B cell (primary cell): ENCODE data around the gene LTBP2. TPM values are rescaled to one million over a fixed set of nuclear protein-coding genes. Genes with fewer than 3 reads are reported as not detected.

Source experiments
- ATAC-seq: fragments of 200-7000 bp; cut with Tn5 transposase; one replicate; pipeline ENCODE4 v1.10.0; 2021; ENCODE audit warnings: low read depth, mild to moderate bottlenecking, moderate number of reproducible peaks, moderate library complexity
- CTCF ChIA-PET: fragments of 350-600 bp; sonication (Branson Sonifier 250); formaldehyde crosslinking; loops from one replicate; lab custom pipeline; 2021; ENCODE audit warnings: antibody characterized with exemption, inconsistent platforms; lab: Charles Lee
- POLR2A ChIA-PET: fragments of 350-600 bp; sonication (Branson Sonifier 250); formaldehyde crosslinking; loops from one replicate; lab custom pipeline; 2021; ENCODE audit warnings: antibody characterized with exemption; lab: Charles Lee
- DNase-seq: peaks from one replicate; pipeline ENCODE4 v3.0.0; 2013
- H2AFZ ChIP-seq: 2 replicates; pipeline ENCODE4 v1.6.1; 2012; ENCODE audit warnings: mild to moderate bottlenecking, low read depth, low read length; ENCODE audit not compliant: insufficient read depth, poor library complexity, severe bottlenecking
- H3K27ac ChIP-seq, 2 donors: 1 replicate in 1 of 2; 2 replicates in 1 of 2; pipeline ENCODE4 v1.5.1; 2012 to 2013; ENCODE audit warnings: low read length in 2 of 2, mild to moderate bottlenecking in 2 of 2, moderate library complexity in 1 of 2
- H3K27me3 ChIP-seq, 4 experiments: fragments of 200-600 bp in 1 of 4; sonication (generic) in 1 of 4; replicated peaks in 1 of 4; 1 replicate in 2 of 4; 2 replicates in 2 of 4; pipeline versions ENCODE4 v1.6.1 to v1.7.0; 2013 to 2016; ENCODE audit warnings: low read length in 3 of 4, mild to moderate bottlenecking in 2 of 4, mixed read lengths in 1 of 4, moderate library complexity in 1 of 4; ENCODE audit not compliant: insufficient read depth in 4 of 4, control insufficient read depth in 3 of 4; ENCODE audit errors: control extremely low read depth in 1 of 4
- H3K36me3 ChIP-seq, 2 experiments: replicated peaks in 1 of 2; 1 replicate in 1 of 2; 2 replicates in 1 of 2; pipeline versions ENCODE4 v1.6.1 to v1.7.1; 2013; ENCODE audit warnings: low read length in 1 of 2; ENCODE audit not compliant: insufficient read depth in 2 of 2, control insufficient read depth in 1 of 2; ENCODE audit errors: control extremely low read depth in 1 of 2, extremely low read depth in 1 of 2
- H3K4me1 ChIP-seq, 2 donors: fragments of 200-600 bp in 1 of 2; sonication (generic) in 1 of 2; 1 replicate in 1 of 2; 2 replicates in 1 of 2; pipeline versions ENCODE4 v1.5.1 to v1.6.1; 2013 to 2017; ENCODE audit warnings: low read length in 2 of 2; ENCODE audit not compliant: control insufficient read depth in 2 of 2, insufficient read depth in 2 of 2
- H3K4me2 ChIP-seq: replicated peaks from 2 replicates; pipeline ENCODE3; 2012; ENCODE audit warnings: mild to moderate bottlenecking, low read depth, low read length; ENCODE audit not compliant: poor library complexity, severe bottlenecking
- H3K4me3 ChIP-seq, 5 experiments: fragments of 200-600 bp in 1 of 5; sonication (generic) in 1 of 5; 1 replicate in 3 of 5; 2 replicates in 2 of 5; pipeline versions ENCODE4 v1.5.1 to v1.7.0; 2011 to 2016; ENCODE audit warnings: low read length in 4 of 5, mild to moderate bottlenecking in 4 of 5, low read depth in 2 of 5, control low read depth in 1 of 5, moderate library complexity in 1 of 5; ENCODE audit not compliant: insufficient read depth in 1 of 5; ENCODE audit errors: control extremely low read depth in 1 of 5, extremely low read depth in 1 of 5
- H3K79me2 ChIP-seq: fragments of 200-600 bp; sonication (generic); one replicate; pipeline ENCODE4 v1.6.0; 2016; ENCODE audit warnings: low read length; ENCODE audit not compliant: control insufficient read depth, insufficient read depth
- H3K9ac ChIP-seq: fragments of 200-600 bp; sonication (generic); 2 replicates; pipeline ENCODE4 v1.6.1; 2017; ENCODE audit warnings: mild to moderate bottlenecking, low read length, moderate library complexity
- H3K9me3 ChIP-seq, 3 donors: one replicate each; pipeline versions ENCODE4 v1.6.1 to v1.7.1; 2013; ENCODE audit warnings: low read length in 2 of 3; ENCODE audit not compliant: control insufficient read depth in 2 of 3, insufficient read depth in 1 of 3; ENCODE audit errors: control extremely low read depth in 1 of 3
- H4K20me1 ChIP-seq: 2 replicates; pipeline ENCODE4 v1.6.0; 2012; ENCODE audit warnings: mild to moderate bottlenecking, low read length; ENCODE audit not compliant: insufficient read depth, control insufficient read depth, poor library complexity, severe bottlenecking
- H3K27ac Mint-ChIP-seq: one replicate; pipeline ENCODE4 v1.8.0; 2021; ENCODE audit warnings: mixed read lengths
- H3K27me3 Mint-ChIP-seq: one replicate; pipeline ENCODE4 v1.8.0; 2021; ENCODE audit warnings: mixed read lengths
- H3K4me1 Mint-ChIP-seq: one replicate; pipeline ENCODE4 v1.8.0; 2021; ENCODE audit warnings: mixed read lengths
- H3K4me3 Mint-ChIP-seq: one replicate; pipeline ENCODE4 v1.8.0; 2021; ENCODE audit warnings: mixed read lengths
- H3K9me3 Mint-ChIP-seq: one replicate; pipeline ENCODE4 v1.8.0; 2022; ENCODE audit warnings: mixed read lengths; ENCODE audit not compliant: insufficient read depth
- CTCF ChIP-seq: fragments of 200-600 bp; IDR thresholded peaks from one replicate; pipeline ENCODE4 v1.8.0; 2022; ENCODE audit warnings: antibody characterized with exemption, mild to moderate bottlenecking
- EZH2 ChIP-seq: IDR thresholded peaks from 2 replicates; pipeline ENCODE4 v1.6.1; 2012; ENCODE audit warnings: borderline replicate concordance, low read depth, mild to moderate bottlenecking, moderate library complexity, low read length; ENCODE audit not compliant: insufficient read depth, poor library complexity, severe bottlenecking
- whole genome bisulfite sequencing: methylation state at CpG from one replicate; pipeline ENCODE4 v1.1.5; 2013; ENCODE audit warnings: missing lambda C conversion rate; ENCODE audit not compliant: insufficient coverage; 5-methylcytosine and 5-hydroxymethylcytosine counted together
- intact Hi-C: fragments of 100-400 bp; cut with micrococcal nuclease; formaldehyde crosslinking; loops from one replicate; pipeline ENCODE4 v1.10.0; 2022
- polyA plus RNA-seq: library from polyadenylated mRNA; depleted of rRNA; stranded (reverse); fragments of >200 nt; gene quantifications from 2 replicates; pipeline ENCODE4 v1.2.3, GENCODE V29; 2012
- total RNA-seq, 2 donors: library from RNA; stranded (reverse); fragments of 120-200 nt in 1 of 2; gene quantifications; 1 replicate in 1 of 2; 2 replicates in 1 of 2; pipeline versions ENCODE4 v1.2.3 to v1.2.4, GENCODE V29; 2013 to 2022

Gene LTBP2
- total and polyA plus RNA-seq, 2 donors (not counting 1 experiment from before 2014, with no cell fraction given), result 0.12 to 0.22 TPM

GRCh38 chr14:74592476-74593201 is 19.4 kb downstream of the LTBP2 start:
- Mint-ChIP-seq H3K4me1 (peaks cover 24% of the 10 kb centered on the region), H3K4me3 (peak overlapping the region; percentile 44), H3K27ac (peak overlapping the region; percentile 54), H3K9me3 (no peaks in the 10 kb centered on the region), H3K27me3 (no peaks in the 10 kb centered on the region)
- no peaks in the 10 kb centered on the region for H3K36me3 ChIP-seq
- no peaks in the 10 kb centered on the region for H3K27me3 ChIP-seq
- 89% methylated on average over 9 of the region's 13 CpGs for WGBS
- DNase-seq (peak; percentile 75), ATAC-seq (peak; percentile 82)
- H2AFZ ChIP-seq, result peak overlapping the region; percentile 3
- H4K20me1 ChIP-seq, result no peaks in the 10 kb centered on the region
- H3K9me3 ChIP-seq, result peaks cover 0 to 3% (median 0%) of the 10 kb centered on the region in 3 donors
- H3K27ac ChIP-seq, result peak overlapping the region; percentile 58 to 78
- H3K4me2 ChIP-seq, result peak overlapping the region; percentile 66
- H3K9ac ChIP-seq, result no peak overlapping the region
- TF ChIP-seq CTCF, result no peak
- TF ChIP-seq EZH2, result no peak
- H3K4me1 ChIP-seq, result peaks cover 25 to 29% of the 10 kb centered on the region in 2 donors
- no peaks in the 10 kb centered on the region for H3K79me2 ChIP-seq
- ChIA-PET POLR2A (interaction anchor here (1.5 kb wide), 1 partner anchor 17 kb away, joined by 3 read pairs; no protein-coding TSS in a partner anchor), CTCF (interaction anchor here (0.6 to 3.2 kb wide), 4 partner anchors 12 to 204 kb away, joined by 3 to 11 read pairs (median 5); no protein-coding TSS in a partner anchor)
- peak overlapping the region in 1 of 5 experiments; percentile 25 for H3K4me3 ChIP-seq
- intact Hi-C loops, result no loop called here

GRCh38 chr14:74591899-74592298 is 20.1 kb downstream of the LTBP2 start:
- Histone ChIP-seq H3K79me2 (no peaks in the 10 kb centered on the region), H3K4me2 (peak overlapping the region; percentile 66), H3K27ac (peak overlapping the region in 1 of 2 donors; percentile 78), H3K9ac (no peak overlapping the region), H3K9me3 (peaks cover 0 to 3% (median 0%) of the 10 kb centered on the region in 3 donors), H4K20me1 (no peaks in the 10 kb centered on the region), H2AFZ (no peak overlapping the region), H3K27me3 (no peaks in the 10 kb centered on the region), H3K4me1 (peaks cover 25 to 29% of the 10 kb centered on the region in 2 donors), H3K36me3 (no peaks in the 10 kb centered on the region), H3K4me3 (no peak overlapping the region)
- TF ChIP-seq CTCF (no peak), EZH2 (no peak)
- CTCF ChIA-PET, result interaction anchor here (0.6 to 3.2 kb wide), 2 partner anchors 17 to 205 kb away, joined by 5 to 11 read pairs; no protein-coding TSS in a partner anchor
- intact Hi-C loops, result no loop called here
- Mint-ChIP-seq H3K27ac (peak overlapping the region; percentile 56), H3K9me3 (no peaks in the 10 kb centered on the region), H3K27me3 (no peaks in the 10 kb centered on the region), H3K4me3 (no peak overlapping the region), H3K4me1 (peaks cover 24% of the 10 kb centered on the region)
- 94% methylated on average over 3 of the region's 5 CpGs for WGBS
- ATAC-seq, result no peak
- no peak for DNase-seq
- POLR2A ChIA-PET, result no interaction called here
